MCF 10A (cell line): ENCODE data around the gene GPLD1. TPM values are rescaled to one million over a fixed set of nuclear protein-coding genes. Genes with fewer than 3 reads are reported as not detected.

Experiments used
- BruUV-seq: library from RNA; stranded (reverse); fragments of 400-500 nt; replicated peaks from 2 replicates; lab custom pipeline; 2021; lab: Mats Ljungman, UMichigan
- CTCF ChIA-PET: fragments of 300-600 bp; sonication (Branson Sonifier 250); formaldehyde crosslinking; extraction: SDS; loops from one replicate; lab custom pipeline; 2021; ENCODE audit warnings: antibody characterized with exemption, inconsistent platforms; lab: Yijun Ruan, JAX
- POLR2A ChIA-PET: fragments of 300-600, 350-650 bp; sonication (Branson Sonifier 250); formaldehyde crosslinking; extraction: SDS; loops from one replicate; lab custom pipeline; 2020; ENCODE audit warnings: antibody characterized with exemption, inconsistent platforms; lab: Yijun Ruan, JAX
- DNase-seq: peaks from one replicate; pipeline ENCODE4 v3.0.0-alpha.2; 2018; ENCODE audit not compliant: unreplicated experiment
- H3K27ac Mint-ChIP-seq: one replicate; pipeline ENCODE4 v1.8.0; 2022; ENCODE audit warnings: mild to moderate bottlenecking, low read depth, mixed read lengths; ENCODE audit not compliant: unreplicated experiment
- H3K27me3 Mint-ChIP-seq: one replicate; pipeline ENCODE4 v1.8.0; 2022; ENCODE audit warnings: mixed read lengths; ENCODE audit not compliant: insufficient read depth, unreplicated experiment
- H3K36me3 Mint-ChIP-seq: one replicate; pipeline ENCODE4 v1.8.0; 2022; ENCODE audit warnings: mild to moderate bottlenecking, moderate library complexity, mixed read lengths; ENCODE audit not compliant: insufficient read depth, unreplicated experiment
- H3K4me1 Mint-ChIP-seq: one replicate; pipeline ENCODE4 v1.8.0; 2022; ENCODE audit warnings: mixed read lengths; ENCODE audit not compliant: insufficient read depth, unreplicated experiment
- H3K4me3 Mint-ChIP-seq: one replicate; pipeline ENCODE4 v1.8.0; 2022; ENCODE audit warnings: mild to moderate bottlenecking, moderate library complexity, mixed read lengths; ENCODE audit not compliant: unreplicated experiment
- H3K9me3 Mint-ChIP-seq: one replicate; pipeline ENCODE4 v1.8.0; 2022; ENCODE audit warnings: mixed read lengths; ENCODE audit not compliant: unreplicated experiment
- CTCF ChIP-seq: fragments of 200-600 bp; IDR thresholded peaks from one replicate; pipeline ENCODE4 v1.8.0; 2022; ENCODE audit warnings: antibody characterized with exemption, mild to moderate bottlenecking; ENCODE audit not compliant: unreplicated experiment
- intact Hi-C: fragments of 100-400 bp; cut with micrococcal nuclease; formaldehyde crosslinking; loops from 2 replicates; pipeline ENCODE4 v1.14.1; 2022
- total RNA-seq: library from RNA; stranded (reverse); gene quantifications from 2 replicates; pipeline ENCODE4 v1.2.3, GENCODE V29; 2022

The GPLD1 gene
- total RNA-seq, 1 experiment from 2014 or later: 0.16 TPM

DNA sequence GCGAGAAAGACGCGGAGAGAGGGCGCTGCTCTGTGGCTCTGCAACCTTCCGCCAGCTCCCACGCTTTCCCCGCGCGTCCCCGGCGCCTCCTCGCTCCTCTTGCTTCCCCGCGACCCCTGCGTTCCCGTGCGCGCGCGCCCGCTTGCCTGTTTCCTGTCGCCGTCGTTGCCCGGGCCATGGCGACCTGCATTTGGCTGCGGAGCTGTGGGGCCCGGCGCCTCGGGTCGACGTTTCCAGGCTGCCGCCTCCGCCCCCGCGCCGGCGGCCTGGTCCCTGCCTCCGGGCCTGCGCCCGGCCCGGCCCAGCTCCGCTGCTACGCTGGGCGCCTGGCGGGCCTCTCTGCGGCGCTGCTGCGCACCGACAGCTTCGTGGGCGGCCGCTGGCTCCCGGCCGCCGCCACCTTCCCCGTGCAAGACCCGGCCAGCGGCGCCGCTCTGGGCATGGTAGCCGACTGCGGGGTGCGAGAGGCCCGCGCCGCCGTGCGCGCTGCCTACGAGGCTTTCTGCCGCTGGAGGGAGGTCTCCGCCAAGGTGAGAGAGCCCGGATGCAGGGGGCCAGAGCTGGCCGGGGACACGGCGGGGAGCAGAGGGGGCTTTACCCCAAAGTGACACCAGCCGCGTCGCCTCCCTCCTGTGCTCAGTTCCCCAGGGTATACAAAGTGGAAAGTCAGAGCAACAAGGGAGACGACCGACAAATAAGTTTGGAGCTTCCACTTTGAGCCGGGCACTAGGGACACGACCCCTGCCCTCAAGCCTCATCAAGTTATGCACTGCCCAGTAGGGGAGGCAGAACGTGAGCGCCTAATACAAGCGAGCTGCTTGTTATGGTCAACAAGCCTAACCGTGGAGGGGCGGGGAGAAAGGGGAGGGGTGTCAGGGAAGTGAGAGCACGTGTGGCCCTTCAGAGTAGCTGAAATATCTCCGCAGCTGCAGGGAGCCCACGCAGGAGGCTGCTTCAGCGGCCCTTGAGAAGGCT, 5.7 kb upstream of the GPLD1 start, which contains the start of gene ALDH5A1:
TSS of gene ALDH5A1 (plus strand) at position 149 of the 975 bp plus-strand sequence. CDS start at position 177, 28 bp downstream.
- intact Hi-C loops: loop anchor here (10.0 kb wide), 1 partner anchor 60 kb away; no protein-coding TSS in a partner anchor
- no peaks in the 10 kb centered on the region for H3K36me3 Mint-ChIP-seq
- peaks cover 10% of the 10 kb centered on the region for H3K9me3 Mint-ChIP-seq
- peak; percentile 50 for DNase-seq
- TF ChIP-seq CTCF: peak; percentile 21
- H3K4me3 Mint-ChIP-seq: peak within 1 kb of the TSS; percentile 69
- ChIA-PET POLR2A (interaction anchor here (1.1 to 1.6 kb wide), 3 partner anchors 14 to 172 kb away, joined by 3 to 6 read pairs (median 4); partner anchors contain the start of genes ACOT13 and TDP2), CTCF (interaction anchor here (0.6 to 2.8 kb wide), 10 partner anchors 9 to 1351 kb away, joined by 3 to 17 read pairs (median 4); no protein-coding TSS in a partner anchor)
- no peaks in the 10 kb centered on the region for H3K27me3 Mint-ChIP-seq
- H3K4me1 Mint-ChIP-seq: no peaks in the 10 kb centered on the region
- H3K27ac Mint-ChIP-seq: no peak within 1 kb of the TSS
- BruUV-seq: no TSS peak

- BruUV-seq: no TSS peak
- Mint-ChIP-seq H3K27ac (no peak overlapping the region), H3K36me3 (no peaks in the 10 kb centered on the region), H3K9me3 (peaks cover 10% of the 10 kb centered on the region), H3K27me3 (no peaks in the 10 kb centered on the region), H3K4me3 (peak overlapping the region; percentile 69), H3K4me1 (no peaks in the 10 kb centered on the region)
- intact Hi-C loops: loop anchor here (10.0 kb wide), 1 partner anchor 59 kb away; no protein-coding TSS in a partner anchor
- ChIA-PET POLR2A (interaction anchor here (0.6 to 1.6 kb wide), 4 partner anchors 15 to 173 kb away, joined by 3 to 6 read pairs (median 4); partner anchors contain the start of genes ACOT13 and TDP2), CTCF (interaction anchor here (0.6 to 2.8 kb wide), 7 partner anchors 8 to 333 kb away, joined by 3 to 17 read pairs (median 5); no protein-coding TSS in a partner anchor)
- no peak for TF ChIP-seq CTCF
- DNase-seq: no peak
Observed at GRCh38 chr6:24493945-24494820, 4.8 kb upstream of the GPLD1 start.

DNA sequence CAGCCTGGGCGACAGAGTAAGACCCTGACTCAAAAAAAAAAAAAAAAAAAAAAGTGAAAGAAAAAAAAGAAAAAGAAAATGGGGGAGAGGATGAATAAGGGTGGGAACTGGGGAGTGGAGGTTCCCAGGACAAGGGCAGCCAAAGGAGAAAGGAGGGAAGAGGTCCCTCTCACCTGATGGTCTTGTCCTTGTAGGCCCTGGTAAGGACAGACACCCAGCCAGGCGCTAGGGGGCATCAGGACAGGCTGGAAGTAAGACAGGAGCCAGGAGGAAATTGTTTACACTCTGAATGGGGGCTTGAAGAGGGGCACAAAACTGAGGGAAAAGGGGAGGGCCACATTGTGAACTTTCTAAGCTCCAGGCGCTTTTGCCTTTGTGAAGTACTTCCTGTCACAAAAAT, 3.1 kb upstream of the GPLD1 start:
- ChIA-PET POLR2A (no interaction called here), CTCF (interaction anchor here (1.2 kb wide), 1 partner anchor 19 kb away, joined by 3 read pairs; no protein-coding TSS in a partner anchor)
- no peak overlapping the region for H3K4me3 Mint-ChIP-seq
- no peak for DNase-seq
- BruUV-seq: no TSS peak
- H3K27me3 Mint-ChIP-seq: no peaks in the 10 kb centered on the region
- H3K9me3 Mint-ChIP-seq: peaks cover 4% of the 10 kb centered on the region
- no peak overlapping the region for H3K27ac Mint-ChIP-seq
- intact Hi-C loops: loop anchor here (10.0 kb wide), 1 partner anchor 58 kb away; no protein-coding TSS in a partner anchor
- TF ChIP-seq CTCF: no peak
- no peaks in the 10 kb centered on the region for H3K36me3 Mint-ChIP-seq
- no peaks in the 10 kb centered on the region for H3K4me1 Mint-ChIP-seq
